Endodermal cell (in vitro differentiated cells): ENCODE measurements around the gene MSTO1. TPM values are rescaled to one million over a fixed set of nuclear protein-coding genes. Genes with fewer than 3 reads are reported as not detected.
"Not testable (repeated sequence)": the region's sequence is repeated elsewhere in the genome, so short reads cannot be mapped to it uniquely, and the experiment has no call there.

Source experiments
- DNase-seq: peaks from one replicate; pipeline ENCODE4 v3.0.0-alpha.2; 2017
- H3K27ac ChIP-seq: 2 replicates; pipeline ENCODE4 v1.5.1; 2013; ENCODE audit warnings: mild to moderate bottlenecking, low read depth, low read length, moderate library complexity
- H3K27me3 ChIP-seq: 2 replicates; pipeline ENCODE4 v1.6.1; 2013; ENCODE audit warnings: mild to moderate bottlenecking, low read length, moderate library complexity; ENCODE audit not compliant: insufficient read depth, control insufficient read depth, poor library complexity, severe bottlenecking
- H3K36me3 ChIP-seq: 2 replicates; pipeline ENCODE4 v1.7.0; 2013; ENCODE audit warnings: mild to moderate bottlenecking, low read length, moderate library complexity; ENCODE audit not compliant: control insufficient read depth, insufficient read depth
- H3K4me1 ChIP-seq: one replicate; pipeline ENCODE4 v1.7.0; 2013; ENCODE audit warnings: low read length; ENCODE audit not compliant: control insufficient read depth, insufficient read depth
- H3K4me3 ChIP-seq: 2 replicates; pipeline ENCODE4 v1.5.1; 2013; ENCODE audit warnings: mild to moderate bottlenecking, low read length, moderate library complexity
- H3K9ac ChIP-seq: 2 replicates; pipeline ENCODE4 v1.6.1; 2013; ENCODE audit warnings: mild to moderate bottlenecking, low read length, moderate library complexity; ENCODE audit not compliant: poor library complexity, severe bottlenecking; ENCODE audit errors: extremely low read depth
- H3K9me3 ChIP-seq: 2 replicates; pipeline ENCODE4 v1.6.1; 2013; ENCODE audit warnings: mild to moderate bottlenecking, low read length, moderate library complexity; ENCODE audit not compliant: control insufficient read depth
- H3K27ac Mint-ChIP-seq: 2 replicates; pipeline ENCODE4 v1.8.0; 2020; ENCODE audit warnings: mixed read lengths
- H3K27me3 Mint-ChIP-seq: 2 replicates; pipeline ENCODE4 v1.8.0; 2021; ENCODE audit warnings: mild to moderate bottlenecking, mixed read lengths; ENCODE audit not compliant: insufficient read depth
- H3K36me3 Mint-ChIP-seq: 2 replicates; pipeline ENCODE4 v1.8.0; 2020; ENCODE audit warnings: low read depth, mixed read lengths
- H3K4me1 Mint-ChIP-seq: 2 replicates; pipeline ENCODE4 v1.8.0; 2020; ENCODE audit warnings: mixed read lengths
- H3K4me3 Mint-ChIP-seq: 2 replicates; pipeline ENCODE4 v1.8.0; 2020; ENCODE audit warnings: mild to moderate bottlenecking, moderate library complexity, mixed read lengths
- H3K9me3 Mint-ChIP-seq: 2 replicates; pipeline ENCODE4 v1.8.0; 2020; ENCODE audit warnings: mild to moderate bottlenecking, mixed read lengths
- WGBS, 2 experiments: methylation state at CpG; one replicate each; pipeline versions ENCODE4 v1.1.5 to v1.1.7; 2013; ENCODE audit warnings: missing lambda C conversion rate in 2 of 2, mixed read lengths in 1 of 2; ENCODE audit not compliant: insufficient coverage in 1 of 2, insufficient read length in 1 of 2; 5-methylcytosine and 5-hydroxymethylcytosine counted together
- total RNA-seq, 2 donors: library from RNA; stranded (reverse); fragmentation: NEBNext Ultra II Directional in 1 of 2; extraction: Animal tissue kit (Norgen Biotek cat#: 25700) in 1 of 2; gene quantifications; 2 replicates in 1 of 2; 3 replicates in 1 of 2; pipeline ENCODE4 v1.2.1, GENCODE V29; 2021
- TF ChIP-seq, protein P1 (sequence below): fragments of 200-600 bp; sonication (generic); conservative IDR thresholded peaks from 2 replicates; pipeline ENCODE4 v1.5.0; 2021; ENCODE audit warnings: antibody characterized with exemption, mild to moderate bottlenecking

Gene MSTO1
- total RNA-seq, 2 donors from 2014 or later = 57.0 to 74.7 TPM

DNA sequence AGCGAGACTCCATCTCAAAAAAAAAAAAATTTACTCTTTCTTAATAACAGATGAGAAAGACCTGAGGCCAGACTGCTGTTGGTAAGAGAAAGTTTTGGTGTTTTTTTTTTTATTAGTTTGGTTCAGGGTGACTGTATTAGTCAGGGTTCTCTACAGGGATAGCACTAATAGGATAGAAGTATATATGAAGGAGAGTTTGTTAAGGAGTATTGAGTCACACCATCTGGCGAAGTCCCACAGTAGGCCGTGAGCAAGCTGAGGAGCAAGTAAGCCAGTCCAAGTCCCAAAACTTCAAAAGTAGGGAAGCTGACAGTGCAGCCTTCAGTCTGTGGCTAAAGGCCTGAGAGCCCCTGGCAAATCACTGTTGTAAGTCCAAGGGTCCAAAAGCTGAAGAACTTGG, 20.7 kb upstream of the MSTO1 start:
- not testable (repeated sequence) for H3K4me3 ChIP-seq, H3K36me3 ChIP-seq, H3K4me1 Mint-ChIP-seq, H3K27me3 Mint-ChIP-seq, H3K27ac Mint-ChIP-seq, H3K4me1 ChIP-seq, DNase-seq, H3K9me3 Mint-ChIP-seq, H3K9ac ChIP-seq, H3K36me3 Mint-ChIP-seq, H3K9me3 ChIP-seq, H3K27me3 ChIP-seq, H3K4me3 Mint-ChIP-seq, H3K27ac ChIP-seq
- 100% methylated on average over 1 of the region's 3 CpGs; no CpG with 5 or more reads in 1 of the 2 experiments for WGBS, 2 experiments

DNA sequence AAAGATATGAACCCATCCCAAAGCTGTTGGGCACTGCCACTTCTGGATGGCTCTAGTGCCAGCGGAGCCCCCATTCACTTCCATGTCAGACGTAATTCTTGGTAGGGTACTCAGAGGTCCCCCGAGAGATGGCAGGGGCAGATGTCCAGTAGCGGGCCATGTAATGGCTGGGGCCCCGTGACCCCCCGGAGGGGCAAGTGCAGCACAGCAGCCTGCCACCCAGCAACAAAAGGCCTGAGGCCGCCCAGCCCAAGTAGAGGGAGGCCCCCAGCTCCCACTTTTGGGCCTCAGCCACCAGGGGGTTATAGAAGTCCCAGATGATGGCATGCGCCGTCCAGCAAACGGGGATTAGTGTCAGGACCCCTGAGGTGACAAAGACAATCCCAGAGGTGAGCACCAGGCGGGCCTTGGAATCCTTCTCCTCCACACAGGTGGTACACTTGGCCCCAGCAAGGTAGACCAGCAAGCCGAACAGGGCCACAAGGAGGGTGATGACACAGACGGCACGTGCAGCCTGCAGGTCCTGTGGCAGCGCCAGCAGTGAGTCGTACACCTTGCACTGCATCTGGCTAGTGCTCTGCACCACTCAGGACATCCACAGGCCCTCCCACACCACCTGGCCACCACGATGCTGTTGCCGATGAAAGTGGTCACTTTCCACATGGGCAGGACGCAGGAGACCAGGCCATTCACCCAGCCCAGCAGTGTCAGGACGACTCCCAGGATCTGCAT, 19.3 kb upstream of the MSTO1 start:
- DNase-seq, H3K27ac ChIP-seq, H3K27me3 Mint-ChIP-seq, H3K4me1 ChIP-seq, H3K4me1 Mint-ChIP-seq, H3K4me3 Mint-ChIP-seq, H3K27me3 ChIP-seq, H3K9me3 Mint-ChIP-seq, H3K9me3 ChIP-seq, H3K36me3 Mint-ChIP-seq, H3K27ac Mint-ChIP-seq, H3K4me3 ChIP-seq, H3K9ac ChIP-seq, H3K36me3 ChIP-seq: not testable (repeated sequence)
- TF ChIP-seq, protein P1, sequence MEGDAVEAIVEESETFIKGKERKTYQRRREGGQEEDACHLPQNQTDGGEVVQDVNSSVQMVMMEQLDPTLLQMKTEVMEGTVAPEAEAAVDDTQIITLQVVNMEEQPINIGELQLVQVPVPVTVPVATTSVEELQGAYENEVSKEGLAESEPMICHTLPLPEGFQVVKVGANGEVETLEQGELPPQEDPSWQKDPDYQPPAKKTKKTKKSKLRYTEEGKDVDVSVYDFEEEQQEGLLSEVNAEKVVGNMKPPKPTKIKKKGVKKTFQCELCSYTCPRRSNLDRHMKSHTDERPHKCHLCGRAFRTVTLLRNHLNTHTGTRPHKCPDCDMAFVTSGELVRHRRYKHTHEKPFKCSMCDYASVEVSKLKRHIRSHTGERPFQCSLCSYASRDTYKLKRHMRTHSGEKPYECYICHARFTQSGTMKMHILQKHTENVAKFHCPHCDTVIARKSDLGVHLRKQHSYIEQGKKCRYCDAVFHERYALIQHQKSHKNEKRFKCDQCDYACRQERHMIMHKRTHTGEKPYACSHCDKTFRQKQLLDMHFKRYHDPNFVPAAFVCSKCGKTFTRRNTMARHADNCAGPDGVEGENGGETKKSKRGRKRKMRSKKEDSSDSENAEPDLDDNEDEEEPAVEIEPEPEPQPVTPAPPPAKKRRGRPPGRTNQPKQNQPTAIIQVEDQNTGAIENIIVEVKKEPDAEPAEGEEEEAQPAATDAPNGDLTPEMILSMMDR = peak; percentile 39
- 91% methylated on average over 14 to 20 of the region's 20 CpGs for WGBS, 2 experiments

DNA sequence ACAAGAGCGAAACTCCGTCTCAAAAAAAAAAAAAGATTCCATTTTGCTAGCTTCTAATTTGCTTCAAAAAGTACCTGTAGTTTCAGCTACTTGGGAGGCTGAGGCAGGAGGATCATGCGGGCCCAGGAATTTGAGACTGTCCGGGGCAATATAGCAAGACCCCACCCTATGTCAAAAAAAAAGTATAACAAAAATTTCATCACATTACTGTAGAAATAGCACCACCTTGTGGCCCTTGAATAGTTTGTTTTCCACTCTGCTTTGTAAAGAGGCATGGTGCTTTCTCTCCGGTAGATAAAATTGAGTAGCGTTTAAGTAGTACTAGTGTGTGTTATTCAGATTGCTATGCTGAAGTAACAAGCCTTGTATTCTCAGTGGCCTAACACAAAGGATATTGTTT, 18.2 kb upstream of the MSTO1 start:
- Histone ChIP-seq H3K9me3 (no peaks in the 10 kb centered on the region), H3K4me1 (no peaks in the 10 kb centered on the region), H3K9ac (no peak overlapping the region), H3K27me3 (no peaks in the 10 kb centered on the region), H3K36me3 (no peaks in the 10 kb centered on the region), H3K4me3 (no peak overlapping the region), H3K27ac (no peak overlapping the region)
- Mint-ChIP-seq H3K4me1 (no peaks in the 10 kb centered on the region), H3K36me3 (peaks cover 2% of the 10 kb centered on the region), H3K27me3 (no peaks in the 10 kb centered on the region), H3K27ac (no peak overlapping the region), H3K4me3 (no peak overlapping the region), H3K9me3 (no peaks in the 10 kb centered on the region)
- TF ChIP-seq, protein P1 = peak; percentile 77
- WGBS, 2 experiments = 67 to 83% methylated on average over 2 to 6 of the region's 6 CpGs
- DNase-seq = no peak

DNA sequence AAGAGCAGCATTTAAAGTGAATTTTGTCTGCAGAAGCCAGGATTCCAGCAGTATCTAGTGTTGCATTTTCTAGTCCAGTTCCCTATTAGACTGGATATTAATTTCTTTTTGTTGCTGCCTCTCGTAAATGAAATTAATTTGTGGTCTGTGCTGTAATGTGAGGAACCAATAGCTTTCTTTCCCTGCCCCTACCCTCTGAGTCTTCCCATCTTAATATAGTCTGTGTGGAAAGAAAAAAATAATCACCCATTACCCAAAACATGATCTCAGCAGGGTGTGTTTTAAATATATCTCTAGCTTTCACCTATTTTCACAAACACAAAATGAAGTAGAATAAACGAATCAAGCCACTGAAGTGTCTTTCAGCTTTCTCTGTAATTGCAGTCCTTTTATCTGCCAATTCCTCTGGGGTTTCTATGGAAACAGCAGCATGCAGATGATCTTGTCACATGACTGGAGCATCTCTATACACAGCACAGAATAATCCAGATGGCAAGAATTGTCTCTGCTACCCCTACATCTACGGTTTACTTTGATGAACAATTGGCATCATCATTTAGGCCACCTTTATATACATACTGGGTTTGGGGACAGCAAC, 14.0 kb upstream of the MSTO1 start:
- not testable (repeated sequence) for H3K27ac Mint-ChIP-seq, H3K27me3 ChIP-seq, DNase-seq, H3K36me3 ChIP-seq, H3K4me3 Mint-ChIP-seq, H3K9ac ChIP-seq, H3K4me1 ChIP-seq, H3K36me3 Mint-ChIP-seq, H3K9me3 ChIP-seq, H3K4me3 ChIP-seq, H3K9me3 Mint-ChIP-seq, H3K27me3 Mint-ChIP-seq, H3K27ac ChIP-seq
- H3K4me1 Mint-ChIP-seq = peaks cover 16% of the 10 kb centered on the region
- WGBS, 2 experiments = 68 to 87% methylated on average over 2 to 3 of the region's 3 CpGs
